ENCODE measurements around the gene DISP3.

The DISP3 gene

DNA sequence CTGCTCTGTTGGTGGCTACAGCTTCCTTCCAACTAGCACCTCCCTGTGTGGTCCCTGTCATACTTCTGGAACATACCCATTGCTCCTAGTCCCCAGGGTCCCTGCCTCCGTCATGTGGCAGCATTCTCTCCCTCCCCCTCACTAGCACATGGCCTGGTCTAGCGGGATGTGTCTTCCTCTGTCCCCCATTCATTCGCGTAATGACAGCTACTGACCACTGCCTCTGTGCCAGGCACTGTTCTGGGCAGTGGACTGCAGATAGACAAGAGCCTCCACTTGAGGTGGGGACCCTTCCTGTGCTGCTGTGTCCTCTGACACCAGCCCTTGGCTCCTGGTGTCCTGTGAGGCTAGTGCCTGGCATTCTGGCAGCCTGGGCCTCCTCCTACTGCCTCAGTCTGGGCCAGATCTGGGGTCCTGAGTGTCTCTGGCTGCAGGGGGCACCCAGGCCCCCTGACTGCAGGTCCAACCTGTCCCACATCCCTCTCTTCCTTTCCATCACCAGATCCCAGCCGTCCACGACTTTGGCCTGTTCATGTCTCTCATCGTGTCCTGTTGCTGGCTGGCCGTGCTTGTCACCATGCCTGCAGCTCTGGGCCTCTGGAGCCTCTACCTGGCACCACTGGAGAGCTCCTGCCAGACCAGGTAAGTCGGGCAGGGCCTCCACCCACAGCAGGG is 38.1 kb downstream of the DISP3 start:
- no peak for DNase-seq

DNA sequence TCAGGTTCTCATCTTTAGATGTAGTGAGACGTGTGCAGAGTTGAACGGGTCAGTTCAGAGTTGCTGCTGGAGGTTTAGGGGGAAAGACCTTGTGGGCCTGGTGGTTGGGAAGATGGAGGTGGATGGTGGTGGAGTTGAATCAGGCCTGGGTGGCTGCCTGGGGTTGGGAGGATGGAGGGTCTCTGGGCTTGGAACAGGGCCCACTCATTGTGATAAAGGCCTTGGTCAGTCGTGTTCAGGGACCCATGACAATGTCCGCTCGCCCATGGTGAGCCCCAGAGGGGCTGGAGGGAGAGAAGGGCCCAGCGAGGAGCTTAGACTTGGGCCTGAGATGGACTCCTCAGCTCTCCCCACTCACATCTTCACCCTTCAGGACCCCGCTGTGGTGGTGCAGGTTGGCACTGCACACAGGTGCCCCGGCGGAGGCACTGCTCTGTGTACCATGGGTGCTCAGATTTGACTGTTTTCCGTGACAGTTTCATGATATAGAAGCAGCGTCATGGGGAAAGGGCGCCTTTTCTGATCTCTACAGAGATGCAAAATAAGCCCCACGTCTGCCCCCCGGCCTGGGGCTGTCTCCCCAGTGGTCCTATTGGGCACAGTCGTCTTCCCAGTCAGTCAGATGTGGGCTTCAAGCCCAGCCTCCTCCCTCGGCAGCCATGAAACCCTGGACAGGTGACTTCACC is 39.2 kb downstream of the DISP3 start:
- no peak for DNase-seq

DNA sequence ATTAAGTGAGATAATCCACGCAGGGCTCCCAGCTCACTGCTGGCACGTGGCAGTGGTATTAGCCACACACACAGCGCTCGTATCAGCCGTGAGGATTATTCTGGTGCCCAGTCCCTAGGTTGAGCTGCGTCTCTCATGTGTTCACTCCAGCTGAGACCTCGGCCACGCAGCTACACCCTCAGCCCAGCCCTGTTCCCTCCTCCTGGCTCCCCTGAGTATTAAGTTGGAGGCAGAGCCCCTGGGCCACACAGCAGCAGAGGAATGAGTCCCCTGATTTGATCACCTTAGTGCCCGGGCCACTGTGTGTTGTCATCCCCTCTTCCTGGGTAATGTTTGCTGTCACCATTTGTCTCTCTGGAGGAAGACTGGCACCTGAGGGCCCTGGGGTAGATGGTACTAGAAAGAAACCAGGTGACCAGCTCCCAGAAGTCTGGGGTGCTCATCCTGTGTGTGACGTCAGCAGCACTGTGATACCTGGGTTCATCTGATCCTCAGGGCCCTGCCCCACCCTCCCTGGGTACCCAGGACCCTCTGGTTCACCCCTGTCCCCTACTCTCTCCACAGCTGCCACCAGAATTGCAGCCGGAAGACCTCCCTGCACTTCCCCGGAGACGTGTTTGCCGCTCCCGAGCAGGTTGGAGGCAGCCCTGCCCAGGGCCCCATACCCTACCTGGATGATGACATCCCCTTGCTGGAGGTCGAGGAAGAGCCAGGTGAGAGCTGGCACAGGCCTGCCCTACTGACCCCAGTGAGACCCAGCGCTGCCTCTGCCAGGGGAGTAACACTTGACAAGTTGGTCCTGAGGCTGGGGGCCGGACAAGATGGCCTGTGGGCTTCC is 40.1 kb downstream of the DISP3 start:
- DNase-seq: no peak

GRCh38 chr1:11519629-11520031 is 40.7 kb downstream of the DISP3 start:
- DNase-seq: no peak

DNA sequence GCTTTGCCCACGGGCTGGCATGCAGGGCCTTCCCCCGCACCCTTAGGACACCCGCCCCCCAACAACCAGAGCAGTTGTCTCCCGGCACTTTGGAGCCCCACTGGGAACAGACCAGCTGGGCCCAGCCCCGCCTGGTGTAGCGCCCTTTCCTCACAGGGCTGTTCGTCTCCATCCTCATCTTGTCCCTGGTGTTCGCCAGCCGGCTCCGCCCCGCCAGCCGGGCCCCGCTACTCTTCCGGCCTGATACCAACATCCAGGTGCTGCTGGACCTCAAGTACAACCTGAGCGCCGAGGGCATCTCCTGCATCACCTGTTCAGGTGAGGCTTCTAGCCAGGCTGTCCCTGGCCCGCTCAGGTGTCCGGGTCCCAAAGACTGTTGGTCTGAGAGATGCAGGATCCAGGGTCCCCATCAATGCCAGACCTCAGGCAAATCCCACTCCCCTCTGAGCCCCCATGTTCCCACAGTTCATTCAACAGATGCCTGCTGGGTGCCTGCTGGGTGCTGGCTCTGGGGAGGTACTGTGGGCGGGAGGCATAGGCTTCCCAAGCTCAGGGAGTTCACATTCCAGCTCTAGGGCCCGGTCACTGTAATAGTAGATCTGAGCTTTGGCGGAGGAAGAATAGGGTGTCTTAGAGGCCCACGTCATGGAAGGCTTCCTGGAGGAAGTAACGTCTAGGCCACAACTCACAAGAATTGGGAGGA is 41.7 kb downstream of the DISP3 start:
- DNase-seq: no peak

DNA sequence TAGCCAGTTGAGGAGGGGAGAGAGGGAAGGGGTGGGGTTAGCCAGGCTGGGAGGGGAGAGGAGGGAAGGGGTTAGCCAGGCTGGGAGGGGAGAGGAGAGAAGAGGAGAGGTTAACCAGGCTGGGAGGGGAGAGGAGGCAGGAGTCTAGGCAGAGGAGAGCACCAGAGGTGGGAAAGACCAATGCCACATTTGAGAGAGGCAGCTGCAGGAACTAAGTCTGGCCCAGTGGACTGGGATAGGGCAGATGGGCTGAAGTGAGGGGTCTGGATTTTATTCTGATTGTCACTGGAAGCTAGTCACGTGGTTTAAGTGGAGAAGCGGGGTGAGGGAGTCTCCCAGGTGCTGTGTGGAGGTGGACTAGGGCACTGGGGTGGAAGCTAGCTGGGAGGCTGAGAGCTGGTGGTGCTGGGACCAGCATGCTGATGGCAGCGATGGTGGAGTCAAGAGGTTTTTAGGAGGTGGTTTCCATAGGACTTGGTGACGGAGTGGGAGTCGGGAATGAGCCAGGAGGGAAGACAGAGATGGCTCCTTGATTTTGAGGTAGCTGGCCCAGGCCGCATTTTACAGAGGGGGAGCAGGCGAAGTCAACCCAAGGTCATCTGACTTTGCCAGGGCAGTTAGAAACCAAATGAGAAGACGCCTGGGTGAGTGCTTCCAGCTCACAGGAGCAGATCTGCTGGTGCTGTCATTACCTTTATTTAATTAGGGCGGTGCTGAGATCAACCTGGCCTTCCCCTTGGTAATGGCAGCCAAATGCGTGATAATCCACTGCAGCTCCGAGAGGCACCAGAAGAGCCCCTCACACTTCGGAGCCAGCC is 42.8 kb downstream of the DISP3 start:
- no peak for DNase-seq

GRCh38 chr1:11522400-11523235 is 43.7 kb downstream of the DISP3 start:
- no peak for DNase-seq

DNA sequence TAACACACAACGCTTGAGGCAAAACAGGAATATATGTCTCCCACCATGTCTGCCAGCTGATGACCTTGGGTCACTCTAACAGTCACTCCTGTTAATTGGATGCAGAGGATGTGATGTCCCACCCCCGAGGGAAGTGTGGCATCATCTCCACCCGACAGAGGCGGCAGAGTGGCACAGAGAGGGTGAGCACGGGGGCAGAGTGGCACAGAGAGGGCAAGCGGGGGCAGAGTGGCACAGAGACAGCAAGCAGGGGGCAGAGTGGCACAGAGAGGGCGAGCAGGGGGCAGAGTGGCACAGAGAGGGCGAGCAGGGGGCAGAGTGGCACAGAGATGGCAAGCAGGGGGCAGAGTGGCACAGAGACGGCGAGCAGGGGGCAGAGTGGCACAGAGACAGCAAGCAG is 44.3 kb downstream of the DISP3 start:
- no peak for DNase-seq

- DNase-seq: no peak
Observed at GRCh38 chr1:11523746-11524464, 45.0 kb downstream of the DISP3 start.

- DNase-seq: no peak
Observed at GRCh38 chr1:11524465-11525150, 45.7 kb downstream of the DISP3 start.

DNA sequence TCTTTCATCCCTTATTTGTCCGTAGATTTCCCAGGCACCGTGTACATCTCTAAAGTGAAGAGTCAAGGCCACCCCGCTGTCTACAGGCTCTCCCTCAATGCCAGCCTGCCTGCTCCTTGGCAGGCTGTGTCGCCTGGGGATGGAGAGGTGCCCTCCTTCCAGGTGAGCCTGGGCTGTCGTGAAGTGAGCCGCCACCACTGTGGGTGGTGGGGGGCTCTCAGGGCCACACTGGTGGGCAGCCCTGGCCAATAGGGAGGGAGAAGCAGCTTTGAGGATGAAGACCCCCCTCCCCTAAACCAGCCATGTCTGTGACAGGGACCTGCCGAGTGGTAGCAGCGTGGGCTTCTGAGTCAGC is 46.2 kb downstream of the DISP3 start:
- no peak for DNase-seq

DNA sequence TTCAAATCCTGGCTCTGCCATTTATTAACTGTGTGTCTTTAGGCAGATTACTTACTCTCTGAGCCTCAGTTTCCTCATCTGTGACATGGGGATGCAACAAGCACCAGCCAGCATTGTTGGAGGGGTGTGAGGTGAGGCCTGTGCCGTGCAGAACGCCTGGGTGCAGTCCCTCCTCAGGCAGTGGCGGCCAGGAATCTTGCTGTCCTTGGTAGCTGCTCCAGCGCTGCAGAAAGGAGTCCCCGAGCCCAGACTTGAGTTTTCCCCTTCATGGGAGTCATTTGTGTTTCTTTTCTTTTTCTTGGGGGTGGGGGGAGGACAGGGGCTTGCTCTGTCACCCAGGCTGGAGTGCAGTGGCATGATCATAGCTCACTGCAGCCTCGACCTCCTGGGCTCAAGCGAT is 46.6 kb downstream of the DISP3 start:
- no peak for DNase-seq

- no peak for DNase-seq
Observed at GRCh38 chr1:11526071-11526895, 47.3 kb downstream of the DISP3 start.

- no peak for DNase-seq
Observed at GRCh38 chr1:11527541-11528452, 48.8 kb downstream of the DISP3 start.

DNA sequence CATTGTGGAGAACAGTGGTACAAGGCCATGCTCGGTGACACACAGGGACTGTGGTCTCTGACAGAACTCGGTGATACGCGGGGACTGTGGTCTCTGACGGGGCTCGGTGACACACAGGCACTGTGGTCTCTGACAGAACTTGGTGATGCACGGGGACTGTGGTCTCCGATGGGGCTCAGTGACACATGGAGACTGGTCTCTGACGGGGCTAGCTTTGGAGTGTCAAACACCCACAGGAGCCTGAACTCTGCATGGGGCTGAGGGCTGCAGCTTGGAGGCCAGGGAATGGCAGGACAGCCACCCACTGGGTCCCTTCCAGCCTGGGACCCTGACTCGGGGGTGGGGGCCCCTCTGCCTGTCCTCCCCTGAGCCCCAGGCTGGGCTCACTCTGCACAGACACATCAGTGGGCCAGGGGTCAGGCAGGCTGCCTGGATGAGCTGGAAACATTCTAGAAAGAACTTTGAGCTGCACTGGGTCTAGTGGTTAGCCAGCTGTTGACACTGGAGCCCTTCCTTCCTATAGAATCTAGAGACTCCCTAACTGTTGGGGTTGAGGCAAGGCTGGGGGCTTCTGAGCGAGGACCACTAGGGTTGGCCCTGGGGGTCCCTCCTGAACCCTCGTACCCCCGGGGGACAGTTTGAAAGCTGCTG is 49.8 kb downstream of the DISP3 start:
- DNase-seq: no peak

DNA sequence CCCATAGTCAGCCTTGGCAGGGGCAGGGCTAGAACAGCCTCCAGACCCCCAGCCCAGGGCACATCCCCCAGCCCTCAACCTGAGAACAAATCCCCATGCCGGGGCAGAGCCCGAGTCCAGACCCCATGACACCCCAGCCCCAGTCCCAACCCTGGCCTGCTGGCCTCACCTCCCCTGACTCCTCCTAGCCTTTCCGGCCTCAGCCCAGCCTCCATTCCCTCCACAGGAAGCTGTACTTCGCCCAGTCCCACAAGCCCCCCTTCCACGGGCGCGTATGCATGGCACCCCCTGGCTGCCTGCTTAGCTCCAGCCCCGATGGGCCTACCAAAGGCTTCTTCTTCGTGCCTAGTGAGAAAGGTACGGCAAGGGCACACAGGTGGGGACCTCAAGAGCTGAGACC is 50.4 kb downstream of the DISP3 start:
- no peak for DNase-seq

All from cerebellar nuclear complex (tissue), 1 donor.